Mononuclear cell (primary cell): Measurements from ENCODE around the gene GSKIP. TPM values are rescaled to one million over a fixed set of nuclear protein-coding genes. Genes with fewer than 3 reads are reported as not detected.

Experiments
- H3K27me3 ChIP-seq: 2 replicates; pipeline ENCODE4 v1.6.0; 2011; ENCODE audit warnings: low read length, control low read depth; ENCODE audit not compliant: insufficient read depth
- H3K4me1 ChIP-seq: 2 replicates; pipeline ENCODE4 v1.5.1; 2011; ENCODE audit warnings: mild to moderate bottlenecking, low read length, control low read depth; ENCODE audit not compliant: insufficient read depth
- H3K4me3 ChIP-seq: 2 replicates; pipeline ENCODE4 v1.5.1; 2011; ENCODE audit warnings: mild to moderate bottlenecking, low read length, moderate library complexity
- H3K9me3 ChIP-seq: 2 replicates; pipeline ENCODE4 v1.5.1; 2011; ENCODE audit warnings: low read depth, mild to moderate bottlenecking, control low read depth, low read length
- total RNA-seq: library from RNA; depleted of rRNA; stranded (reverse); fragments of >200 nt; gene quantifications from one replicate; pipeline ENCODE4 v1.2.3, GENCODE V29; 2012

The GSKIP gene
- total RNA-seq, 1 donor = 11.6 TPM

- peak overlapping the region; percentile 73 for H3K4me3 ChIP-seq
- no peaks in the 10 kb centered on the region for H3K9me3 ChIP-seq
- H3K4me1 ChIP-seq = peaks cover 34% of the 10 kb centered on the region
- no peaks in the 10 kb centered on the region for H3K27me3 ChIP-seq
These were observed 1.0 kb upstream of the GSKIP start for GRCh38 chr14:96362071-96362964.

GRCh38 chr14:96363751-96364336 lies 518 bp downstream of the GSKIP start:
- Histone ChIP-seq H3K9me3 (no peaks in the 10 kb centered on the region), H3K4me3 (peak overlapping the region; percentile 73), H3K27me3 (no peaks in the 10 kb centered on the region), H3K4me1 (peaks cover 34% of the 10 kb centered on the region)

- Histone ChIP-seq H3K4me1 (peaks cover 34% of the 10 kb centered on the region), H3K4me3 (no peak overlapping the region), H3K9me3 (no peaks in the 10 kb centered on the region), H3K27me3 (no peaks in the 10 kb centered on the region)
These were observed 1.6 kb downstream of the GSKIP start for GRCh38 chr14:96364962-96365361.

- H3K4me1 ChIP-seq = peaks cover 16% of the 10 kb centered on the region
- no peaks in the 10 kb centered on the region for H3K27me3 ChIP-seq
- H3K4me3 ChIP-seq = no peak overlapping the region
- H3K9me3 ChIP-seq = no peaks in the 10 kb centered on the region
These were observed 5.2 kb downstream of the GSKIP start for GRCh38 chr14:96368534-96368933.

- Histone ChIP-seq H3K4me3 (no peak overlapping the region), H3K9me3 (no peaks in the 10 kb centered on the region), H3K27me3 (no peaks in the 10 kb centered on the region), H3K4me1 (no peaks in the 10 kb centered on the region)
These were observed 7.2 kb downstream of the GSKIP start for GRCh38 chr14:96370528-96370927.

- no peaks in the 10 kb centered on the region for H3K9me3 ChIP-seq
- H3K4me3 ChIP-seq = no peak overlapping the region
- H3K4me1 ChIP-seq = no peaks in the 10 kb centered on the region
- H3K27me3 ChIP-seq = no peaks in the 10 kb centered on the region
These were observed 10.2 kb downstream of the GSKIP start for GRCh38 chr14:96373538-96373937.

- no peaks in the 10 kb centered on the region for H3K4me1 ChIP-seq
- H3K9me3 ChIP-seq = no peaks in the 10 kb centered on the region
- no peak overlapping the region for H3K4me3 ChIP-seq
- H3K27me3 ChIP-seq = no peaks in the 10 kb centered on the region
These were observed 12.8 kb downstream of the GSKIP start for GRCh38 chr14:96376093-96376492.

- Histone ChIP-seq H3K4me1 (no peaks in the 10 kb centered on the region), H3K27me3 (no peaks in the 10 kb centered on the region), H3K4me3 (no peak overlapping the region), H3K9me3 (no peaks in the 10 kb centered on the region)
These were observed 17.4 kb downstream of the GSKIP start for GRCh38 chr14:96380735-96381134.

GRCh38 chr14:96383445-96383844 lies 20.1 kb downstream of the GSKIP start:
- Histone ChIP-seq H3K9me3 (no peaks in the 10 kb centered on the region), H3K27me3 (no peaks in the 10 kb centered on the region), H3K4me3 (no peak overlapping the region), H3K4me1 (no peaks in the 10 kb centered on the region)

GRCh38 chr14:96384053-96384452 lies 20.7 kb downstream of the GSKIP start:
- H3K27me3 ChIP-seq = no peaks in the 10 kb centered on the region
- no peaks in the 10 kb centered on the region for H3K9me3 ChIP-seq
- no peaks in the 10 kb centered on the region for H3K4me1 ChIP-seq
- H3K4me3 ChIP-seq = no peak overlapping the region

- Histone ChIP-seq H3K27me3 (peaks cover under 1% of the 10 kb centered on the region), H3K4me1 (no peaks in the 10 kb centered on the region), H3K9me3 (no peaks in the 10 kb centered on the region), H3K4me3 (no peak overlapping the region)
These were observed 21.4 kb downstream of the GSKIP start for GRCh38 chr14:96384740-96385139.

GRCh38 chr14:96385385-96385784 lies 22.1 kb downstream of the GSKIP start:
- Histone ChIP-seq H3K9me3 (no peaks in the 10 kb centered on the region), H3K4me3 (no peak overlapping the region), H3K4me1 (no peaks in the 10 kb centered on the region), H3K27me3 (peaks cover 7% of the 10 kb centered on the region)

GRCh38 chr14:96390965-96391292 lies 27.6 kb downstream of the GSKIP start:
- peaks cover 15% of the 10 kb centered on the region for H3K27me3 ChIP-seq

GRCh38 chr14:96391293-96392118 lies 28.2 kb downstream of the GSKIP start:
- peak overlapping the region; percentile 65 for H3K4me3 ChIP-seq
- H3K27me3 ChIP-seq = peaks cover 15% of the 10 kb centered on the region

More at GRCh38 chr14:96390965-96391292, 27.6 kb downstream of the GSKIP start:
- Histone ChIP-seq H3K4me1 (peaks cover 14% of the 10 kb centered on the region), H3K4me3 (peak overlapping the region; percentile 65), H3K9me3 (no peaks in the 10 kb centered on the region)

GRCh38 chr14:96393071-96393691 lies 29.9 kb downstream of the GSKIP start:
- Histone ChIP-seq H3K27me3 (peaks cover 15% of the 10 kb centered on the region), H3K4me1 (peaks cover 14% of the 10 kb centered on the region), H3K9me3 (no peaks in the 10 kb centered on the region), H3K4me3 (no peak overlapping the region)

More at GRCh38 chr14:96391293-96392118, 28.2 kb downstream of the GSKIP start:
- Histone ChIP-seq H3K9me3 (no peaks in the 10 kb centered on the region), H3K4me1 (peaks cover 14% of the 10 kb centered on the region)
